HepG2 (cell line): Measurements from ENCODE around the gene RPTOR. TPM values are rescaled to one million over a fixed set of nuclear protein-coding genes. Genes with fewer than 3 reads are reported as not detected.
A peak's percentile ranks its signal among the peaks of the same experiment; 100 is the strongest.

Source experiments
- KAT2B ChIP-seq: fragments of 150-350 bp; IDR thresholded peaks from 2 replicates; pipeline ENCODE4 v1.6.1; 2014; ENCODE audit warnings: low read depth, low read length, borderline replicate concordance
- RARA ChIP-seq: IDR thresholded peaks from 2 replicates; pipeline ENCODE4 v1.6.1; 2016; ENCODE audit warnings: missing genetic modification reagents, missing compliant biosample characterization
- RARG ChIP-seq: sonication (generic); formaldehyde crosslinking; IDR thresholded peaks from 2 replicates; pipeline ENCODE4 v1.4.0; 2020; ENCODE audit warnings: low read depth, mild to moderate bottlenecking, missing genetic modification reagents
- SNAPC4 ChIP-seq: sonication (generic); formaldehyde crosslinking; IDR thresholded peaks from 2 replicates; pipeline ENCODE4 v1.4.0; 2020; ENCODE audit warnings: mild to moderate bottlenecking, missing genetic modification reagents
- SNRNP70 ChIP-seq: fragments of 200-400 bp; formaldehyde crosslinking; IDR thresholded peaks from 2 replicates; pipeline ENCODE4 v1.6.1; 2017; ENCODE audit warnings: mild to moderate bottlenecking, low read depth, low read length, moderate library complexity
- TAF1 ChIP-seq: sonication (generic); formaldehyde crosslinking; IDR thresholded peaks from 2 replicates; pipeline ENCODE4 v1.4.0; 2020; ENCODE audit warnings: missing genetic modification reagents
- THAP9 ChIP-seq: sonication (generic); formaldehyde crosslinking; IDR thresholded peaks from 2 replicates; pipeline ENCODE4; 2020; ENCODE audit warnings: missing genetic modification reagents, mild to moderate bottlenecking, borderline replicate concordance
- TIGD3 ChIP-seq: sonication (generic); formaldehyde crosslinking; IDR thresholded peaks from 2 replicates; pipeline ENCODE4 v1.5.1; 2020; ENCODE audit warnings: mild to moderate bottlenecking, missing genetic modification reagents, borderline replicate concordance
- ZNF205 ChIP-seq: IDR thresholded peaks from 2 replicates; pipeline ENCODE4 v1.6.1; 2018; ENCODE audit warnings: missing biosample characterization, missing genetic modification reagents
- ZNF333 ChIP-seq: sonication (generic); formaldehyde crosslinking; IDR thresholded peaks from 2 replicates; pipeline ENCODE4 v1.4.0; 2020; ENCODE audit warnings: mild to moderate bottlenecking, missing genetic modification reagents, borderline replicate concordance
- ZNF547 ChIP-seq: sonication (generic); formaldehyde crosslinking; IDR thresholded peaks from 2 replicates; pipeline ENCODE4 v1.5.1; 2020; ENCODE audit warnings: mild to moderate bottlenecking, missing genetic modification reagents
- ZXDC ChIP-seq: sonication (generic); formaldehyde crosslinking; IDR thresholded peaks from 2 replicates; pipeline ENCODE4 v1.5.0; 2020; ENCODE audit warnings: mild to moderate bottlenecking, missing genetic modification reagents
- polyA plus RNA-seq, 8 experiments: library from polyadenylated mRNA; depleted of rRNA in 3 of 8; stranded (reverse) in 7 of 8; unstranded in 1 of 8; fragments of >200 nt; fragmentation: Illumina TruSeq in 4 of 8; extraction: Trizol in 4 of 8; gene quantifications; 2 replicates each; pipeline versions ENCODE4 v1.2.1 to v1.2.3, GENCODE V29; 2011 to 2016; ENCODE audit warnings: low read depth in 4 of 8, missing spikeins in 1 of 8, mixed read lengths in 1 of 8; ENCODE audit not compliant: insufficient read depth in 1 of 8
- total RNA-seq, 5 experiments: library from RNA; depleted of rRNA; stranded (reverse); fragments of >200 nt; fragmentation: Illumina TruSeq; extraction: Trizol; gene quantifications; 2 replicates each; pipeline ENCODE4 v1.2.3, GENCODE V29; 2016; ENCODE audit warnings: low read depth in 1 of 5

The RPTOR gene
- total and polyA plus RNA-seq, 2 of the 13 experiments (the other 11 are each of a cell fraction or from before 2014, with no cell fraction given) = 6.6 to 25.3 TPM

- TF ChIP-seq SNAPC4 (CRISPR knock-in tag) = no peak
- TF ChIP-seq TIGD3 (CRISPR knock-in tag) = no peak
- no peak for TF ChIP-seq ZNF333 (CRISPR knock-in tag)
- no peak for TF ChIP-seq KAT2B
- no peak for TF ChIP-seq SNRNP70
- no peak for TF ChIP-seq ZNF547 (CRISPR knock-in tag)
- TF ChIP-seq THAP9 (CRISPR knock-in tag) = no peak
- TF ChIP-seq TAF1 (CRISPR knock-in tag) = no peak
- peak; percentile 61; the same call in 1 of the 2 replicates for TF ChIP-seq ZNF205 (CRISPR knock-in tag)
- no peak for TF ChIP-seq RARG (CRISPR knock-in tag)
- peak; percentile 90 for TF ChIP-seq RARA (CRISPR knock-in tag)
- TF ChIP-seq ZXDC (CRISPR knock-in tag) = no peak
Observed at GRCh38 chr17:80667462-80668277, 123.0 kb downstream of the RPTOR start (continued).
